ENCODE data around the gene C14orf132.
A peak's percentile ranks its signal among the peaks of the same experiment; 100 is the strongest.

Gene C14orf132

GRCh38 chr14:96027431-96028355 is 11.5 kb upstream of the C14orf132 start:
- no peak overlapping the region for H3K27ac ChIP-seq
- no peak for TF ChIP-seq CTCF (conservative IDR thresholded peaks at IDR 0.05; ENCODE audit: low read depth)
- CTCF ChIA-PET = interaction anchor here (0.6 to 1.1 kb wide), 4 partner anchors 9 to 1413 kb away, joined by 3 read pairs; no protein-coding TSS in a partner anchor
- POLR2A ChIA-PET (ENCODE audit: low non-redundant PET) = no interaction called here
- DNase-seq (ENCODE audit: low spot score) = no peak

- CTCF ChIA-PET = no interaction called here
- no peak for TF ChIP-seq CTCF (conservative IDR thresholded peaks at IDR 0.05; ENCODE audit: low read depth)
- DNase-seq (ENCODE audit: low spot score) = no peak
- POLR2A ChIA-PET (ENCODE audit: low non-redundant PET) = no interaction called here
- no peak overlapping the region for H3K27ac ChIP-seq
Observed at GRCh38 chr14:96029089-96029645, 10.0 kb upstream of the C14orf132 start.

GRCh38 chr14:96030108-96030760 is 8.9 kb upstream of the C14orf132 start:
- H3K27ac ChIP-seq = no peak overlapping the region
- TF ChIP-seq CTCF (conservative IDR thresholded peaks at IDR 0.05; ENCODE audit: low read depth) = no peak
- ChIA-PET CTCF (no interaction called here), POLR2A (ENCODE audit: low non-redundant PET) (no interaction called here)
- no peak for DNase-seq (ENCODE audit: low spot score)

GRCh38 chr14:96031691-96032090 is 7.5 kb upstream of the C14orf132 start:
- DNase-seq (ENCODE audit: low spot score) = no peak
- CTCF ChIA-PET = interaction anchor here (0.6 to 1.0 kb wide), 3 partner anchors 69 to 427 kb away, joined by 3 to 6 read pairs (median 3); no protein-coding TSS in a partner anchor
- no peak for TF ChIP-seq CTCF (conservative IDR thresholded peaks at IDR 0.05; ENCODE audit: low read depth)
- no peak overlapping the region for H3K27ac ChIP-seq
- POLR2A ChIA-PET (ENCODE audit: low non-redundant PET) = no interaction called here

GRCh38 chr14:96035456-96035855 is 3.7 kb upstream of the C14orf132 start:
- CTCF ChIA-PET = no interaction called here
- DNase-seq (ENCODE audit: low spot score) = no peak
- POLR2A ChIA-PET (ENCODE audit: low non-redundant PET) = no interaction called here
- no peak for TF ChIP-seq CTCF (conservative IDR thresholded peaks at IDR 0.05; ENCODE audit: low read depth)
- no peak overlapping the region for H3K27ac ChIP-seq

GRCh38 chr14:96037891-96038557 is 1.1 kb upstream of the C14orf132 start:
- CTCF ChIA-PET = interaction anchor here (0.6 kb wide), 1 partner anchor 1984 kb away, joined by 3 read pairs; no protein-coding TSS in a partner anchor
- POLR2A ChIA-PET (ENCODE audit: low non-redundant PET) = no interaction called here
- TF ChIP-seq CTCF (conservative IDR thresholded peaks at IDR 0.05; ENCODE audit: low read depth) = no peak
- peak; percentile 60 for DNase-seq (ENCODE audit: low spot score)
- peak overlapping the region; percentile 70 for H3K27ac ChIP-seq
